Measurements from ENCODE around the gene AGK.

AGK gene

GRCh38 chr7:141649865-141650634 lies 98.8 kb downstream of the AGK start:
- peak; percentile 13 for DNase-seq

- no peak for DNase-seq
Observed at GRCh38 chr7:141651417-141651816, 100.2 kb downstream of the AGK start.

- DNase-seq, result no peak
Observed at GRCh38 chr7:141652691-141653090, 101.5 kb downstream of the AGK start.

- peak; percentile 76 for DNase-seq
Observed at GRCh38 chr7:141654551-141654950, 103.3 kb downstream of the AGK start.

GRCh38 chr7:141659501-141659900 lies 108.3 kb downstream of the AGK start:
- DNase-seq, result no peak

- no peak for DNase-seq
Observed at GRCh38 chr7:141660259-141660658, 109.0 kb downstream of the AGK start.

GRCh38 chr7:141663081-141663849 lies 112.1 kb downstream of the AGK start:
- DNase-seq, result no peak

GRCh38 chr7:141664450-141664849 lies 113.2 kb downstream of the AGK start:
- DNase-seq, result no peak

- DNase-seq, result no peak
Observed at GRCh38 chr7:141665208-141666035, 114.2 kb downstream of the AGK start.

GRCh38 chr7:141666071-141666470 lies 114.9 kb downstream of the AGK start:
- no peak for DNase-seq

GRCh38 chr7:141668853-141669252 lies 117.6 kb downstream of the AGK start:
- no peak for DNase-seq

GRCh38 chr7:141671705-141672496 lies 120.7 kb downstream of the AGK start:
- DNase-seq, result no peak

- no peak for DNase-seq
Observed at GRCh38 chr7:141673346-141673745, 122.1 kb downstream of the AGK start.

- no peak for DNase-seq
Observed at GRCh38 chr7:141674171-141674671, 123.0 kb downstream of the AGK start.

- no peak for DNase-seq
Observed at GRCh38 chr7:141674702-141675101, 123.5 kb downstream of the AGK start.

GRCh38 chr7:141675436-141676215 lies 124.4 kb downstream of the AGK start:
- DNase-seq, result no peak

GRCh38 chr7:141676618-141677017 lies 125.4 kb downstream of the AGK start:
- no peak for DNase-seq

GRCh38 chr7:141679014-141679413 lies 127.8 kb downstream of the AGK start:
- DNase-seq, result no peak

- DNase-seq, result no peak
Observed at GRCh38 chr7:141685285-141686023, 134.2 kb downstream of the AGK start.

GRCh38 chr7:141686074-141686473 lies 134.9 kb downstream of the AGK start:
- DNase-seq, result no peak

GRCh38 chr7:141686670-141687069 lies 135.5 kb downstream of the AGK start:
- DNase-seq, result no peak
